ENCODE measurements around the gene CTPS2. TPM values are rescaled to one million over a fixed set of nuclear protein-coding genes. Genes with fewer than 3 reads are reported as not detected.

CTPS2 gene
- polyA plus RNA-seq, 1 of the 3 experiments (the other 2 are of a cell fraction): 6.1 TPM

- Histone ChIP-seq H3K27me3 (ENCODE audit: insufficient read depth) (no peaks in the 10 kb centered on the region), H3K4me3 (ENCODE audit: low read depth in 2 of 2, low read length in 1 of 2) (no peak overlapping the region), H3K9ac (peak overlapping the region; percentile 46; the same call in 1 of the 2 replicates), H3K9me3 (peaks cover 4% of the 10 kb centered on the region; the same call in 1 of the 2 replicates), H2AFZ (ENCODE audit: low read depth) (no peak overlapping the region), H3K79me2 (ENCODE audit: insufficient read depth) (no peaks in the 10 kb centered on the region), H4K20me1 (ENCODE audit: insufficient read depth) (no peaks in the 10 kb centered on the region; the same call in 1 of the 2 replicates), H3K4me1 (ENCODE audit: control insufficient read depth in 1 of 2, insufficient read depth in 2 of 2, low read depth in 1 of 2, low read length in 1 of 2) (peaks cover 4% of the 10 kb centered on the region in 2 experiments; a peak in 3 of 4 replicates), H3K36me3 (replicated peaks in 1 of 2; ENCODE audit: control insufficient read depth in 1 of 2, insufficient read depth in 2 of 2, low read length in 1 of 2) (peaks cover 3 to 15% of the 10 kb centered on the region in 2 experiments), H3K4me2 (peak overlapping the region; percentile 46; the same call in 1 of the 2 replicates), H3K27ac (ENCODE audit: low read depth in 2 of 2, low read length in 1 of 2) (peak overlapping the region in 1 of 2 experiments; percentile 96; a peak in 2 of 4 replicates), H3F3A (replicated peaks; ENCODE audit: insufficient read depth) (peaks cover 31% of the 10 kb centered on the region), H3K9me2 (no peaks in the 10 kb centered on the region)
- no peak for DNase-seq
- ChIA-PET CTCF (no interaction called here), POLR2A (no interaction called here)
- WGBS (ENCODE audit: low lambda C conversion rate): 4% methylated on average over 1 of the region's 1 CpG
- no peak for TF ChIP-seq NRF1 (IDR thresholded peaks at IDR 0.05; ENCODE audit: low read depth, low read length)
- no peak for TF ChIP-seq IRF3 (IDR thresholded peaks at IDR 0.05; ENCODE audit: low read depth, low read length)
- peak; percentile 87; the same call in 1 of the 2 replicates for TF ChIP-seq FOXM1 (IDR thresholded peaks at IDR 0.05; ENCODE audit: low read depth)
- peak; percentile 83 for TF ChIP-seq JUND (IDR thresholded peaks at IDR 0.05)
- TF ChIP-seq FOSL2 (IDR thresholded peaks at IDR 0.05; ENCODE audit: borderline replicate concordance, low read depth): peak; percentile 94
- no peak for TF ChIP-seq MXI1 (IDR thresholded peaks at IDR 0.05; ENCODE audit: low read depth, low read length)
- no peak for TF ChIP-seq USF1 (IDR thresholded peaks at IDR 0.05; ENCODE audit: borderline replicate concordance, low read depth)
- TF ChIP-seq POLR2AphosphoS5 (IDR thresholded peaks at IDR 0.05; ENCODE audit: low read depth, low read length): no peak
- TF ChIP-seq SIN3A (IDR thresholded peaks at IDR 0.05; ENCODE audit: borderline replicate concordance, low read depth, low read length): no peak
- no peak for TF ChIP-seq FOXJ3 (CRISPR knock-in tag; IDR thresholded peaks at IDR 0.05)
- TF ChIP-seq CTCF (IDR thresholded peaks at IDR 0.05): no peak
- TF ChIP-seq GABPA (IDR thresholded peaks at IDR 0.05; ENCODE audit: low read depth): no peak
- TF ChIP-seq SMC3 (IDR thresholded peaks at IDR 0.05; ENCODE audit: low read depth, low read length): no peak
- no peak for TF ChIP-seq REST (IDR thresholded peaks at IDR 0.05; ENCODE audit: low read depth, low read length)
- no peak for TF ChIP-seq YY1 (IDR thresholded peaks at IDR 0.05; ENCODE audit: low read depth)
- TF ChIP-seq TEAD4 (IDR thresholded peaks at IDR 0.05; ENCODE audit: borderline replicate concordance, insufficient read depth): peak; percentile 75
- peak; percentile 38 for TF ChIP-seq NFIC (IDR thresholded peaks at IDR 0.05; ENCODE audit: borderline replicate concordance)
- peak in 1 of 2 experiments; percentile 87; a peak in 2 of 4 replicates for TF ChIP-seq EP300 (IDR thresholded peaks at IDR 0.05; ENCODE audit: borderline replicate concordance in 1 of 2, low read depth in 1 of 2, low read length in 1 of 2)
- TF ChIP-seq PBX3 (IDR thresholded peaks at IDR 0.05): peak; percentile 69; the same call in 1 of the 2 replicates
- TF ChIP-seq EZH2phosphoT487 (IDR thresholded peaks at IDR 0.05; ENCODE audit: borderline replicate concordance, low read depth): no peak
- no peak for TF ChIP-seq USF2 (IDR thresholded peaks at IDR 0.05; ENCODE audit: borderline replicate concordance, low read depth, low read length)
- 0 out of 2 replicates have a peak, but pooled peaks have one; percentile 22 for TF ChIP-seq MAX (IDR thresholded peaks at IDR 0.05; ENCODE audit: low read depth)
- TF ChIP-seq RXRA (IDR thresholded peaks at IDR 0.05; ENCODE audit: borderline replicate concordance, low read depth): 0 out of 2 replicates have a peak, but pooled peaks have one; percentile 29
- TF ChIP-seq GATA2 (CRISPR knock-in tag; IDR thresholded peaks at IDR 0.05): no peak
Observed at GRCh38 chrX:16610121-16610621, 102.3 kb downstream of the CTPS2 start.

Data from SK-N-SH (cell line).